K562 (cell line): ENCODE measurements around the gene CTDNEP1. TPM values are rescaled to one million over a fixed set of nuclear protein-coding genes. Genes with fewer than 3 reads are reported as not detected.

Experiments used
- ATAC-seq: fragments of 200-7000 bp; cut with Tn5 transposase; 3 replicates; pipeline ENCODE4 v1.9.1; 2020; ENCODE audit warnings: moderate library complexity
- BruUV-seq: library from RNA; stranded (reverse); fragments of 400-500 nt; replicated peaks from 2 replicates; lab custom pipeline; 2021; lab: Mats Ljungman, UMichigan
- CTCF ChIA-PET: fragments of 300-600 bp; formaldehyde crosslinking; extraction: SDS; loops from one replicate; lab custom pipeline; 2021; ENCODE audit warnings: low intra/inter-chr PET ratio; lab: Yijun Ruan, JAX
- POLR2A ChIA-PET: fragments of 300-600, 350-650 bp; sonication (Branson Sonifier 250); formaldehyde crosslinking; extraction: SDS; loops from one replicate; lab custom pipeline; 2021; ENCODE audit warnings: antibody characterized with exemption, inconsistent platforms; lab: Yijun Ruan, JAX
- DNase-seq, 4 experiments: peaks; one replicate each; pipeline versions ENCODE4 v3.0.0 to v3.0.0-alpha.2; 2011 to 2018; ENCODE audit warnings: low spot score in 3 of 4, mixed read lengths in 3 of 4; ENCODE audit errors: extremely low read depth in 1 of 4
- FAIRE-seq: peaks from 2 replicates; lab custom pipeline; 2011; peaks lifted over from hg19 to GRCh38; lab: Jason Lieb, UNC
- H2AFZ ChIP-seq: 2 replicates; pipeline ENCODE4 v1.6.0; 2011; ENCODE audit warnings: low read depth, low read length, control low read depth, inconsistent platforms
- H3K27ac ChIP-seq: fragments of 200-600 bp; 3 replicates; pipeline ENCODE4 v1.8.0; 2011; ENCODE audit warnings: low read depth, mild to moderate bottlenecking, control low read depth, inconsistent platforms, low read length, moderate library complexity, mixed read lengths; ENCODE audit errors: extremely low read depth
- H3K27me3 ChIP-seq, 2 experiments: fragments of 300-600 bp in 1 of 2; 2 replicates in 1 of 2; 3 replicates in 1 of 2; pipeline versions ENCODE4 v1.6.0 to v1.8.0; 2011; ENCODE audit warnings: inconsistent platforms in 2 of 2, low read length in 2 of 2, mild to moderate bottlenecking in 1 of 2, mixed read lengths in 1 of 2, moderate library complexity in 1 of 2; ENCODE audit not compliant: control insufficient read depth in 2 of 2, insufficient read depth in 2 of 2
- H3K36me3 ChIP-seq: fragments of 300-600 bp; 3 replicates; pipeline ENCODE4 v1.8.0; 2011; ENCODE audit warnings: mild to moderate bottlenecking, low read length, inconsistent platforms; ENCODE audit not compliant: control insufficient read depth, insufficient read depth
- H3K4me1 ChIP-seq, 2 experiments: fragments of 200-600 bp in 1 of 2; replicated peaks in 1 of 2; 2 replicates in 1 of 2; 3 replicates in 1 of 2; pipeline versions ENCODE4 v1.5.1 to v1.8.0; 2011; ENCODE audit warnings: inconsistent platforms in 2 of 2, low read length in 2 of 2, mild to moderate bottlenecking in 1 of 2, mixed read lengths in 1 of 2, moderate library complexity in 1 of 2; ENCODE audit not compliant: control insufficient read depth in 2 of 2, insufficient read depth in 2 of 2
- H3K4me2 ChIP-seq: 2 replicates; pipeline ENCODE4 v1.6.1; 2011; ENCODE audit warnings: low read length, control low read depth, inconsistent platforms, mixed read lengths; ENCODE audit not compliant: insufficient read depth
- H3K4me3 ChIP-seq: fragments of 200-600 bp; sonication (generic), shearing (Covaris generic); 2 replicates; pipeline ENCODE4 v1.5.1; 2016; ENCODE audit warnings: control low read depth, inconsistent platforms
- H3K79me2 ChIP-seq: fragments of 200-600 bp; 3 replicates; pipeline ENCODE4 v1.8.0; 2011; ENCODE audit warnings: low read length, inconsistent platforms; ENCODE audit not compliant: control insufficient read depth, insufficient read depth
- H3K9ac ChIP-seq, 2 experiments: 2 replicates each; pipeline versions ENCODE4 v1.6.0 to v1.6.1; 2011; ENCODE audit warnings: low read depth in 2 of 2, low read length in 2 of 2, control low read depth in 1 of 2, inconsistent platforms in 1 of 2, mild to moderate bottlenecking in 1 of 2, mixed read lengths in 1 of 2; ENCODE audit not compliant: insufficient read depth in 1 of 2
- H3K9me1 ChIP-seq: one replicate; pipeline ENCODE4 v1.6.0; 2011; ENCODE audit warnings: inconsistent platforms, mild to moderate bottlenecking, low read length, moderate library complexity; ENCODE audit not compliant: control insufficient read depth, insufficient read depth
- H3K9me3 ChIP-seq: replicated peaks from 2 replicates; pipeline ENCODE4 v1.5.1; 2011; ENCODE audit warnings: low read depth, low read length, inconsistent platforms; ENCODE audit not compliant: control insufficient read depth, insufficient read depth
- H4K20me1 ChIP-seq: replicated peaks from 2 replicates; pipeline ENCODE4 v1.6.1; 2011; ENCODE audit warnings: low read length, inconsistent platforms, mixed read lengths; ENCODE audit not compliant: control insufficient read depth, insufficient read depth
- BMI1 ChIP-seq: fragments of 150-350 bp; IDR thresholded peaks from 2 replicates; pipeline ENCODE4 v1.6.1; 2014; ENCODE audit warnings: low read length
- DPF2 ChIP-seq: fragments of 450-650 bp; IDR thresholded peaks from 2 replicates; pipeline ENCODE4 v1.6.1; 2016
- ETS2 ChIP-seq: IDR thresholded peaks from 2 replicates; pipeline ENCODE4 v1.6.1; 2016; ENCODE audit warnings: borderline replicate concordance, missing genetic modification characterization, mild to moderate bottlenecking, moderate library complexity, missing compliant biosample characterization; ENCODE audit not compliant: poor library complexity, severe bottlenecking
- GTF2E2 ChIP-seq: fragments of 200-800 bp; sonication (Bioruptor generic); IDR thresholded peaks from 2 replicates; pipeline ENCODE4 v1.6.1; 2016; ENCODE audit warnings: missing genetic modification characterization, missing compliant biosample characterization
- MAFG ChIP-seq: fragments of 450-650 bp; conservative IDR thresholded peaks from 2 replicates; pipeline ENCODE4 v1.6.1; 2016; ENCODE audit warnings: missing genetic modification characterization, missing compliant biosample characterization
- MXI1 ChIP-seq: IDR thresholded peaks from 2 replicates; pipeline ENCODE4 v1.6.1; 2011; ENCODE audit warnings: low read depth, mild to moderate bottlenecking, improper control_type of control experiment, low read length
- MYNN ChIP-seq, 2 experiments: sonication (generic); formaldehyde crosslinking in 1 of 2; IDR thresholded peaks; 2 replicates each; pipeline versions ENCODE4 v1.5.0 to v1.6.1; 2016 to 2020; ENCODE audit warnings: antibody characterized with exemption in 1 of 2, missing genetic modification reagents in 1 of 2
- NCOA2 ChIP-seq, 2 experiments: fragments of 450-650 bp; IDR thresholded peaks; 2 replicates each; pipeline ENCODE4 v1.6.1; 2018; ENCODE audit warnings: mild to moderate bottlenecking in 2 of 2, moderate library complexity in 1 of 2; ENCODE audit not compliant: partially characterized antibody in 2 of 2
- PRDM10 ChIP-seq: fragments of 450-650 bp; IDR thresholded peaks from 2 replicates; pipeline ENCODE4 v1.6.1; 2018; ENCODE audit not compliant: partially characterized antibody
- PURB ChIP-seq: sonication (generic); formaldehyde crosslinking; IDR thresholded peaks from 2 replicates; pipeline ENCODE4 v1.9.0; 2021; ENCODE audit warnings: low read depth, mild to moderate bottlenecking, missing genetic modification reagents
- RFX1 ChIP-seq: fragments of 450-650 bp; IDR thresholded peaks from 2 replicates; pipeline ENCODE4 v1.6.1; 2016; ENCODE audit warnings: mild to moderate bottlenecking, moderate library complexity
- WGBS: fragments of 100-300 bp; shearing (Covaris generic); methylation state at CpG from one replicate; pipeline ENCODE4 v1.1.6; 2016; ENCODE audit warnings: low coverage, mixed read lengths; ENCODE audit not compliant: insufficient coverage; ENCODE audit errors: missing lambda C conversion rate; 5-methylcytosine and 5-hydroxymethylcytosine counted together
- in situ Hi-C: fragments of 300-500 bp; cut with MboI; formaldehyde crosslinking; loops from 4 replicates; pipeline ENCODE4 v1.15.0; 2018; ENCODE audit warnings: inconsistent platforms, mixed read lengths
- intact Hi-C: fragments of 100-400 bp; cut with micrococcal nuclease; formaldehyde crosslinking; loops from 2 replicates; pipeline ENCODE4 v1.14.2; 2022
- polyA plus RNA-seq, 8 experiments: library from polyadenylated mRNA; depleted of rRNA in 4 of 8; stranded (reverse) in 5 of 8; unstranded in 3 of 8; fragments of >200 nt; fragmentation: Nextera tagmentation in 2 of 8; fragmentation: Illumina TruSeq in 1 of 8; extraction: Ambion mirVana in 2 of 8; extraction: Trizol in 1 of 8; gene quantifications; 2 replicates each; pipeline versions ENCODE4 v1.2.1 to v1.2.3, GENCODE V29; 2011 to 2014; ENCODE audit warnings: inconsistent platforms in 1 of 8, missing spikeins in 1 of 8
- total RNA-seq, 7 experiments: library from RNA; depleted of rRNA in 6 of 7; stranded (reverse); fragments of >200 nt in 6 of 7; fragmentation: Illumina TruSeq in 2 of 7; extraction: Trizol in 2 of 7; gene quantifications; 2 replicates each; pipeline versions ENCODE4 v1.2.1 to v1.2.3, GENCODE V29; 2011 to 2021; ENCODE audit warnings: low replicate concordance in 1 of 7
- TF ChIP-seq, protein P1 (sequence below): fragments of 450-650 bp; formaldehyde crosslinking; IDR thresholded peaks from 2 replicates; pipeline ENCODE4 v1.4.0; 2020; ENCODE audit warnings: mild to moderate bottlenecking, mixed read lengths

The CTDNEP1 gene
- total and polyA plus RNA-seq, 9 of the 15 experiments (the other 6 are each of a cell fraction or from before 2014, with no cell fraction given), result 10.7 to 150 (median 28.5) TPM

DNA sequence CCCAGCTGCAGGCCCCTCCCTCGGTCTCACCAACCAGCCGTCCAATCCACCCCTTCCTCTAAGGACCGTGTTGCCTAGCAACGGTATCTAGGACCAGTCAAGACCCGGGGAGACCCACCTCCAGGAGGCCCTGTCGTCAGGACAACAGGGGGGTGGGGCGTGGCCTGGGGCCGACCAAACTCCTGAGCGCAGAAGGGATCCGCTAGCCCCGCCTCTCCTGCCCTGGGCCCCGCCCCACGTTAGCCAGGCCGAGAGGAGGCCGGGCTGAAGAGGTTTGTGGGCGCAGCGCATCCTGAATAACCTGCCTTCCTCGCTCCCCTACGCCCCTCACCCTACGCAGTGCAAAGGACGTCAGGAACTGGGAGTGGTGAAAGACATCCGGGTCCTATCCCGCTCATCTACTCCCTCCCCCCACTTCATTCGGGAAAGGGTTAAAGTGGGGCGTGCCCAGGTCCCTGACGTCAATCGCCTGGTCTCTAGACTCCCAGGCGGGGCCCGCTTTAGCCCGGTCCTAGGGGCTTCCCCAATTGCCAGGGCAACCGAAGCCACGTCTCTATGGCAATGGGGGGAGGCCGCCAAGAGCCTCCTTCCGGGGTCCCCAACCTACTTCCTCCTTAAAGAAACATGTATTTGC is 46.6 kb downstream of the CTDNEP1 start (continued):
- TF ChIP-seq RFX1 (peak; percentile 99), PRDM10 (peak; percentile 92), MXI1 (peak; percentile 87), MYNN (IDR thresholded peaks at IDR 0.05) (peak; percentile 45; the same call in 1 of the 2 replicates), MYNN (CRISPR knock-in tag; IDR thresholded peaks at IDR 0.05) (no peak), DPF2 (0 out of 2 replicates have a peak, but pooled peaks have one; percentile 27)

- no TSS peak for BruUV-seq
- Histone ChIP-seq H3K4me2 (no peak overlapping the region), H3K9me3 (no peaks in the 10 kb centered on the region), H3K4me3 (no peak overlapping the region), H3K27ac (no peak overlapping the region), H3K9me1 (no peaks in the 10 kb centered on the region), H3K27me3 (no peaks in the 10 kb centered on the region), H3K79me2 (no peaks in the 10 kb centered on the region), H3K4me1 (peaks cover 7 to 32% of the 10 kb centered on the region in 2 experiments; a peak in 4 of 5 replicates), H2AFZ (no peak overlapping the region), H4K20me1 (0 out of 2 replicates have a peak, but pooled peaks cover 3% of the 10 kb centered on the region), H3K36me3 (peaks cover 21% of the 10 kb centered on the region; the same call in 2 of the 3 replicates)
- CTCF ChIA-PET, result no interaction called here
- intact Hi-C loops, result no loop called here
- ATAC-seq, result no peak
- DNase-seq, result no peak
- POLR2A ChIA-PET, result no interaction called here
- WGBS, result 91% methylated on average over 7 of the region's 15 CpGs
- TF ChIP-seq GTF2E2 (tag) (no peak), PURB (CRISPR knock-in tag) (no peak), NCOA2 (IDR thresholded peaks at IDR 0.05; ENCODE audit: partially characterized antibody in 2 of 2) (no peak), MAFG (no peak), ETS2 (tag) (no peak), BMI1 (no peak)
- TF ChIP-seq, protein P1, sequence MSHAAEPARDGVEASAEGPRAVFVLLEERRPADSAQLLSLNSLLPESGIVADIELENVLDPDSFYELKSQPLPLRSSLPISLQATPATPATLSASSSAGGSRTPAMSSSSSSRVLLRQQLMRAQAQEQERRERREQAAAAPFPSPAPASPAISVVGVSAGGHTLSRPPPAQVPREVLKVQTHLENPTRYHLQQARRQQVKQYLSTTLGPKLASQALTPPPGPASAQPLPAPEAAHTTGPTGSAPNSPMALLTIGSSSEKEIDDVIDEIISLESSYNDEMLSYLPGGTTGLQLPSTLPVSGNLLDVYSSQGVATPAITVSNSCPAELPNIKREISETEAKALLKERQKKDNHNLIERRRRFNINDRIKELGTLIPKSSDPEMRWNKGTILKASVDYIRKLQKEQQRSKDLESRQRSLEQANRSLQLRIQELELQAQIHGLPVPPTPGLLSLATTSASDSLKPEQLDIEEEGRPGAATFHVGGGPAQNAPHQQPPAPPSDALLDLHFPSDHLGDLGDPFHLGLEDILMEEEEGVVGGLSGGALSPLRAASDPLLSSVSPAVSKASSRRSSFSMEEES (CRISPR knock-in tag), result no peak
- TF ChIP-seq, all 486 proteins: peak for 0
- FAIRE-seq, result no peak
- in situ Hi-C loops, result no loop called here
- H3K9ac ChIP-seq, result no peak overlapping the region
Measured at GRCh38 chr17:7204336-7204735, 47.2 kb downstream of the CTDNEP1 start.
